Panc1 (cell line): ENCODE results near the gene MXD4. TPM values are rescaled to one million over a fixed set of nuclear protein-coding genes. Genes with fewer than 3 reads are reported as not detected.

ENCODE experiments used
- ATAC-seq: fragments of 200-7000 bp; cut with Tn5 transposase; 2 replicates; pipeline ENCODE4 v1.9.1; 2020; ENCODE audit warnings: mild to moderate bottlenecking, moderate library complexity
- BruUV-seq: library from RNA; stranded (reverse); fragments of 400-500 nt; replicated peaks from 2 replicates; lab custom pipeline; 2021; lab: Mats Ljungman, UMichigan
- CTCF ChIA-PET: fragments of 300-600 bp; sonication (Branson Sonifier 250); formaldehyde crosslinking; loops from one replicate; lab custom pipeline; 2022; ENCODE audit warnings: antibody characterized with exemption; lab: Charles Lee
- POLR2A ChIA-PET: fragments of 300-600 bp; sonication (Branson Sonifier 250); formaldehyde crosslinking; loops from one replicate; lab custom pipeline; 2022; ENCODE audit warnings: antibody characterized with exemption; lab: Charles Lee
- DNase-seq: peaks from one replicate; pipeline ENCODE4 v3.0.0-alpha.2; 2010; ENCODE audit warnings: low read depth, low spot score
- H3K27ac ChIP-seq: 2 replicates; pipeline ENCODE4 v1.5.1; 2011; ENCODE audit warnings: mild to moderate bottlenecking, low read length, inconsistent platforms
- H3K27me3 ChIP-seq: fragments of 200-500 bp; sonication (Bioruptor generic); 2 replicates; pipeline ENCODE4 v1.6.0; 2014; ENCODE audit warnings: low read length, inconsistent platforms; ENCODE audit not compliant: control insufficient read depth, insufficient read depth
- H3K36me3 ChIP-seq: fragments of 200-500 bp; sonication (Bioruptor generic); 2 replicates; pipeline ENCODE4 v1.5.1; 2014; ENCODE audit warnings: inconsistent platforms, mild to moderate bottlenecking, low read length, moderate library complexity; ENCODE audit not compliant: control insufficient read depth, insufficient read depth
- H3K4me1 ChIP-seq: 2 replicates; pipeline ENCODE4 v1.5.1; 2011; ENCODE audit warnings: inconsistent platforms, mild to moderate bottlenecking, low read length, moderate library complexity; ENCODE audit not compliant: control insufficient read depth, insufficient read depth
- H3K4me3 ChIP-seq, 2 experiments: 2 replicates each; pipeline ENCODE4 v1.5.1; 2011 to 2012; ENCODE audit warnings: low read depth in 2 of 2, low read length in 2 of 2, mild to moderate bottlenecking in 2 of 2, inconsistent platforms in 1 of 2, moderate library complexity in 1 of 2
- H3K9me3 ChIP-seq: fragments of 200-500 bp; sonication (Bioruptor generic); 2 replicates; pipeline ENCODE4 v1.5.1; 2014; ENCODE audit warnings: low read depth, mild to moderate bottlenecking, inconsistent platforms, low read length, moderate library complexity; ENCODE audit not compliant: control insufficient read depth, insufficient read depth
- CTCF ChIP-seq: fragments of 450-650 bp; IDR thresholded peaks from 2 replicates; pipeline ENCODE4 v1.5.1; 2017; ENCODE audit warnings: mild to moderate bottlenecking
- POLR2AphosphoS5 ChIP-seq: IDR thresholded peaks from 2 replicates; pipeline ENCODE4 v1.6.1; 2012; ENCODE audit warnings: mild to moderate bottlenecking, low read depth, low read length, moderate library complexity
- SIN3A ChIP-seq: IDR thresholded peaks from 2 replicates; pipeline ENCODE4 v1.6.1; 2012; ENCODE audit warnings: low read depth, mild to moderate bottlenecking, low read length, moderate library complexity, borderline replicate concordance; ENCODE audit not compliant: insufficient read depth
- TCF7L2 ChIP-seq: IDR thresholded peaks from 2 replicates; pipeline ENCODE4 v1.6.1; 2011; ENCODE audit warnings: mild to moderate bottlenecking, low read depth, low read length, inconsistent platforms
- in situ Hi-C: cut with HindIII; loops from 2 replicates; pipeline ENCODE4 v1.10.0; 2016; ENCODE audit warnings: low sequenced_read_pairs, low pct_unique_long_range_greater_than_20kb
- intact Hi-C: fragments of 100-400 bp; cut with micrococcal nuclease; formaldehyde crosslinking; loops from one replicate; pipeline ENCODE4 v1.10.0; 2022; ENCODE audit not compliant: unreplicated experiment
- total RNA-seq: library from RNA; stranded (reverse); gene quantifications from one replicate; pipeline ENCODE4 v1.2.1, GENCODE V29; 2021; ENCODE audit not compliant: unreplicated experiment
- TF ChIP-seq, protein P1 (sequence below), 2 experiments: IDR thresholded peaks; 2 replicates each; pipeline ENCODE4 v1.6.1; 2011 to 2012; ENCODE audit warnings: low read depth in 2 of 2, control low read depth in 1 of 2, low read length in 1 of 2, mild to moderate bottlenecking in 1 of 2, moderate library complexity in 1 of 2; ENCODE audit not compliant: insufficient read depth in 1 of 2

Gene MXD4
- total RNA-seq, 1 experiment from 2014 or later = 32.7 TPM

- intact Hi-C loops = no loop called here
- Histone ChIP-seq H3K27ac (no peak overlapping the region), H3K27me3 (no peaks in the 10 kb centered on the region), H3K4me1 (no peaks in the 10 kb centered on the region; the same call in 1 of the 2 replicates), H3K36me3 (peaks cover 2% of the 10 kb centered on the region), H3K4me3 (no peak overlapping the region), H3K9me3 (no peaks in the 10 kb centered on the region)
- CTCF ChIA-PET = interaction anchor here (0.6 kb wide), 1 partner anchor 201 kb away, joined by 5 read pairs; no protein-coding TSS in a partner anchor
- POLR2A ChIA-PET = no interaction called here
- DNase-seq (no peak), ATAC-seq (no peak)
- in situ Hi-C loops = no loop called here
- TF ChIP-seq TCF7L2 = no peak
- no peak for TF ChIP-seq CTCF
- no peak for TF ChIP-seq SIN3A
- TF ChIP-seq, protein P1, sequence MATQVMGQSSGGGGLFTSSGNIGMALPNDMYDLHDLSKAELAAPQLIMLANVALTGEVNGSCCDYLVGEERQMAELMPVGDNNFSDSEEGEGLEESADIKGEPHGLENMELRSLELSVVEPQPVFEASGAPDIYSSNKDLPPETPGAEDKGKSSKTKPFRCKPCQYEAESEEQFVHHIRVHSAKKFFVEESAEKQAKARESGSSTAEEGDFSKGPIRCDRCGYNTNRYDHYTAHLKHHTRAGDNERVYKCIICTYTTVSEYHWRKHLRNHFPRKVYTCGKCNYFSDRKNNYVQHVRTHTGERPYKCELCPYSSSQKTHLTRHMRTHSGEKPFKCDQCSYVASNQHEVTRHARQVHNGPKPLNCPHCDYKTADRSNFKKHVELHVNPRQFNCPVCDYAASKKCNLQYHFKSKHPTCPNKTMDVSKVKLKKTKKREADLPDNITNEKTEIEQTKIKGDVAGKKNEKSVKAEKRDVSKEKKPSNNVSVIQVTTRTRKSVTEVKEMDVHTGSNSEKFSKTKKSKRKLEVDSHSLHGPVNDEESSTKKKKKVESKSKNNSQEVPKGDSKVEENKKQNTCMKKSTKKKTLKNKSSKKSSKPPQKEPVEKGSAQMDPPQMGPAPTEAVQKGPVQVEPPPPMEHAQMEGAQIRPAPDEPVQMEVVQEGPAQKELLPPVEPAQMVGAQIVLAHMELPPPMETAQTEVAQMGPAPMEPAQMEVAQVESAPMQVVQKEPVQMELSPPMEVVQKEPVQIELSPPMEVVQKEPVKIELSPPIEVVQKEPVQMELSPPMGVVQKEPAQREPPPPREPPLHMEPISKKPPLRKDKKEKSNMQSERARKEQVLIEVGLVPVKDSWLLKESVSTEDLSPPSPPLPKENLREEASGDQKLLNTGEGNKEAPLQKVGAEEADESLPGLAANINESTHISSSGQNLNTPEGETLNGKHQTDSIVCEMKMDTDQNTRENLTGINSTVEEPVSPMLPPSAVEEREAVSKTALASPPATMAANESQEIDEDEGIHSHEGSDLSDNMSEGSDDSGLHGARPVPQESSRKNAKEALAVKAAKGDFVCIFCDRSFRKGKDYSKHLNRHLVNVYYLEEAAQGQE (IDR thresholded peaks at IDR 0.05; ENCODE audit: insufficient read depth in 1 of 2, low read depth in 2 of 2, low read length in 1 of 2) = no peak
- no peak for TF ChIP-seq POLR2AphosphoS5
- BruUV-seq = no TSS peak
Observed at GRCh38 chr4:2219233-2219760, 42.6 kb downstream of the MXD4 start.

DNA sequence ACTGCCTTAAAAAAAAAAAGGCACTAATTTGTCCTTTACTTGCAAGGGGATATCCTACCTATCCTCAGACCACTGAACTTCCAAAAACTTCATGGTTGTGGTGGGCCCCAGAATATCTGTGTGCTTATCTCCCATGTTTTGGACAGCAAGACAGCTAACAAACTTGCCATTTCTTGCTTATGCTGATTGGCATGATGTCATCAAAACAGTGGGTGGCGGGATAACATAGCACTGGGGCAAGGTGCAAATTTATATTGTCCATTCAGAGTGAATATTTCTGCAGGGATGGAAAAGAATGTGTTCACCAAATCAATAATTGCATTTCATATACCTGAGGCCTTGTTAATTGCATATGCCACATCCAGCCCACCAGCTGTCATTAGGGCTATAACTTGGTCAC, 43.5 kb downstream of the MXD4 start:
- intact Hi-C loops = no loop called here
- POLR2A ChIA-PET = no interaction called here
- Histone ChIP-seq H3K27me3 (no peaks in the 10 kb centered on the region), H3K27ac (no peak overlapping the region), H3K36me3 (no peaks in the 10 kb centered on the region; the same call in 1 of the 2 replicates), H3K4me1 (no peaks in the 10 kb centered on the region; the same call in 1 of the 2 replicates), H3K9me3 (no peaks in the 10 kb centered on the region), H3K4me3 (no peak overlapping the region)
- in situ Hi-C loops = no loop called here
- CTCF ChIA-PET = no interaction called here
- ATAC-seq (no peak), DNase-seq (no peak)
- BruUV-seq = no TSS peak
- TF ChIP-seq TCF7L2 (no peak), SIN3A (no peak), CTCF (no peak), POLR2AphosphoS5 (no peak)
- TF ChIP-seq, protein P1 (IDR thresholded peaks at IDR 0.05; ENCODE audit: insufficient read depth in 1 of 2, low read depth in 2 of 2, low read length in 1 of 2) = no peak
